RWPE1 (cell line): ENCODE results near the gene TASP1.
"Not testable (repeated sequence)": the region's sequence is repeated elsewhere in the genome, so short reads cannot be mapped to it uniquely, and the experiment has no call there.

ENCODE experiments used
- CTCF ChIA-PET: fragments of 350-600 bp; sonication (Branson Sonifier 250); formaldehyde crosslinking; extraction: SDS; loops from one replicate; lab custom pipeline; 2021; lab: Yijun Ruan, JAX
- POLR2A ChIA-PET: fragments of 400-600 bp; formaldehyde crosslinking; extraction: SDS; loops from one replicate; lab custom pipeline; 2020; ENCODE audit warnings: antibody characterized with exemption; ENCODE audit not compliant: low non-redundant PET; lab: Yijun Ruan, JAX
- DNase-seq: peaks from one replicate; pipeline ENCODE4 v3.0.0; 2012; ENCODE audit warnings: low spot score
- H3K27ac ChIP-seq: fragments of 450-650 bp; 2 replicates; pipeline ENCODE4 v1.5.1; 2017
- TF ChIP-seq, protein P1 (sequence below): fragments of 450-650 bp; conservative IDR thresholded peaks from 2 replicates; pipeline ENCODE4 v1.5.1; 2017; ENCODE audit warnings: low read depth, mild to moderate bottlenecking

The TASP1 gene

GRCh38 chr20:13670160-13670559 lies 31.4 kb upstream of the TASP1 start:
- no peak for DNase-seq
- TF ChIP-seq, protein P1, sequence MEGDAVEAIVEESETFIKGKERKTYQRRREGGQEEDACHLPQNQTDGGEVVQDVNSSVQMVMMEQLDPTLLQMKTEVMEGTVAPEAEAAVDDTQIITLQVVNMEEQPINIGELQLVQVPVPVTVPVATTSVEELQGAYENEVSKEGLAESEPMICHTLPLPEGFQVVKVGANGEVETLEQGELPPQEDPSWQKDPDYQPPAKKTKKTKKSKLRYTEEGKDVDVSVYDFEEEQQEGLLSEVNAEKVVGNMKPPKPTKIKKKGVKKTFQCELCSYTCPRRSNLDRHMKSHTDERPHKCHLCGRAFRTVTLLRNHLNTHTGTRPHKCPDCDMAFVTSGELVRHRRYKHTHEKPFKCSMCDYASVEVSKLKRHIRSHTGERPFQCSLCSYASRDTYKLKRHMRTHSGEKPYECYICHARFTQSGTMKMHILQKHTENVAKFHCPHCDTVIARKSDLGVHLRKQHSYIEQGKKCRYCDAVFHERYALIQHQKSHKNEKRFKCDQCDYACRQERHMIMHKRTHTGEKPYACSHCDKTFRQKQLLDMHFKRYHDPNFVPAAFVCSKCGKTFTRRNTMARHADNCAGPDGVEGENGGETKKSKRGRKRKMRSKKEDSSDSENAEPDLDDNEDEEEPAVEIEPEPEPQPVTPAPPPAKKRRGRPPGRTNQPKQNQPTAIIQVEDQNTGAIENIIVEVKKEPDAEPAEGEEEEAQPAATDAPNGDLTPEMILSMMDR, result no peak
- no peak overlapping the region for H3K27ac ChIP-seq
- POLR2A ChIA-PET, result no interaction called here
- CTCF ChIA-PET, result no interaction called here

DNA sequence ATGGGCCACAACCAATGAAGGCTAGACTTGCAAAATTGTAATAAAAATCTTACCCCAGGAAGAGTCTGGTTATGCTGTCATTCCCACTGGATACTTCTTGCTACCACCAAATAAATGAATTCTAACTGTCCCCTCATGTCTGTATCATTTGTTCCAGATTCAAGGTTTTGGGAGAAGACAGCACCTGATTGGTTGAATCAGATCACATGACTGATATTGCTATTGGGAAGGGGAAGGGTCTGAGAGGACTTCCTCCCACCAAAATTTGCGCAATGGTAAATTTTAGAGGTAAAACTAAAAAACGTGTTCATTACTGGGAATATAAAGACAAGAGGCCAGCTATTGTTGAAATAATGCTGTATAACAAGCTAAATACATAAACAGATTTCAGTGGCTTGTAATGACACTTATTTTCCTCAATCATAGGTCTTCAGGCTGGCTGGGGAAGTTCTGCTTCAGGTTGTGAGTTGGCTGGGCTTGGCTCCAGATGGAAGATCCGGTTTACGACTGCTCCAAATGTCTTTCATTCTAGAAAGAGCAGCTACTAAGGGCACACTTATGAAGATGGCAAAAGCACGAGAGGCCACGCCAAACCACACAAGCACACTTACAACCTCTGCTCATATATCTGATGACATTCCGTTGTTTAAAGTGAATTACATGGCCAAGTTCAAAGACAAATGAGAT lies 27.1 kb upstream of the TASP1 start:
- POLR2A ChIA-PET, result no interaction called here
- TF ChIP-seq, protein P1, result no peak
- no peak for DNase-seq
- CTCF ChIA-PET, result interaction anchor here (0.8 kb wide), 1 partner anchor 19 kb away, joined by 3 read pairs; no protein-coding TSS in a partner anchor
- H3K27ac ChIP-seq, result no peak overlapping the region

DNA sequence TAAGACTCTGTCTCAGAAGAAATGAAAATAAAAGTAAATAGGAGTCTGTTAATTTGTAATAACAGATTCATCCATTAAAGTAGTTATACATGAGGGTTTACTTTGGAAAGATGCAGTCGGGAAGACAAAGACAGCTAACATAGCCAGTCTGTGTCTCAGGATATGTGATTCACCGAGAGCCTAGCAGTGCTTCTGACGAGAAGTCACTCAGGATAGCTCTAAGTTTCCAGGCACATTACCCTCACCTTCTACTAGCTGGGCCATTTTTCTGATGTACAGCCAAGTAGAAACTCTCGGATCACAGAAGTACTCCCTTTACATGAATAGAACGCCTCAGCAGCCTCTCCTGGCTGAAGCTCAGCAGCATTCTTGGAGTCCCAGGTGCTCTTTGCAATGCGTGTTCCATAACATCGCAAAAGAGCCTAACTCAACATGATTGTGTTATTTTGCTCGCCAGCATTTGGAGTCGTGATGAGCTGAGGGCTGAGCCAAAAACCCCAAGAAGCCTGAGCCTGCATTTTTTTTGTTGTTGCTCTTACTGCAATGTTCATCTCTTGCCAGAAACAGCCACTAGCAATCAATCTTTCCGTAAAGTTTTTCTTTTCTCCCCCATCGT lies 22.4 kb upstream of the TASP1 start:
- TF ChIP-seq, protein P1, result no peak
- POLR2A ChIA-PET, result no interaction called here
- DNase-seq, result no peak
- no peak overlapping the region for H3K27ac ChIP-seq
- CTCF ChIA-PET, result no interaction called here

GRCh38 chr20:13659288-13659687 lies 20.6 kb upstream of the TASP1 start:
- TF ChIP-seq, protein P1, result no peak
- no peak for DNase-seq
- H3K27ac ChIP-seq, result no peak overlapping the region
- POLR2A ChIA-PET, result no interaction called here
- CTCF ChIA-PET, result no interaction called here

DNA sequence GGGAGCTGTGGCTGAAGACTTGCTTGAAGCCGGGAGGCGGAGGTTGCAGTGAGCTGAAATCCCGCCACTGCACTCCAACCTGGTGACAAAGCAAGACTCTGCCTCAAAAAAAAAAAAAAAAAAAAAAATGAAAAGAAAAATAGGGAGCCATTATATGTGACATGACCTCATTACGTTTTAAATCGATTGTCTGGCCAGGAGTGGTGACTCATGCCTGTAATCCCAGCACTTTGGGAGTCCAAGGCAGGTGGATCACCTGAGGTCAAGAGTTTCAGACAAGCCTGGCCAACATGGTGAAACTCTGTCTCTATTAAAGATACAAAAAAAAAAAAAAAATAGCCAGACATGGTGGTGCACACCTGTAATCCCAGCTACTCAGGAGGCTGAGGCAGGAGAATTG lies 19.3 kb upstream of the TASP1 start:
- POLR2A ChIA-PET, DNase-seq, H3K27ac ChIP-seq: not testable (repeated sequence)
- CTCF ChIA-PET, result interaction anchor here (0.6 to 0.7 kb wide), 3 partner anchors 19 to 72 kb away, joined by 3 to 7 read pairs (median 4); no protein-coding TSS in a partner anchor

GRCh38 chr20:13656721-13657368 lies 18.1 kb upstream of the TASP1 start:
- ChIA-PET POLR2A (no interaction called here), CTCF (interaction anchor here (0.7 kb wide), 1 partner anchor 11 kb away, joined by 3 read pairs; no protein-coding TSS in a partner anchor)
- TF ChIP-seq, protein P1, result no peak
- no peak for DNase-seq
- H3K27ac ChIP-seq, result no peak overlapping the region
